Stimulated activated CD4-positive, alpha-beta T cell treated with anti-CD3 and anti-CD28 coated beads, Interleukin-12 subunit alpha, Interleukin-12 subunit beta, amount 100 ng/mL, for 48 hours (primary cell): ENCODE data around the gene INHBA.

ENCODE experiments used
- DNase-seq, 3 donors: peaks; one replicate each; pipeline ENCODE4 v3.0.0-alpha.2; 2020; ENCODE audit warnings: low read depth in 2 of 3, low spot score in 1 of 3

INHBA gene

DNA sequence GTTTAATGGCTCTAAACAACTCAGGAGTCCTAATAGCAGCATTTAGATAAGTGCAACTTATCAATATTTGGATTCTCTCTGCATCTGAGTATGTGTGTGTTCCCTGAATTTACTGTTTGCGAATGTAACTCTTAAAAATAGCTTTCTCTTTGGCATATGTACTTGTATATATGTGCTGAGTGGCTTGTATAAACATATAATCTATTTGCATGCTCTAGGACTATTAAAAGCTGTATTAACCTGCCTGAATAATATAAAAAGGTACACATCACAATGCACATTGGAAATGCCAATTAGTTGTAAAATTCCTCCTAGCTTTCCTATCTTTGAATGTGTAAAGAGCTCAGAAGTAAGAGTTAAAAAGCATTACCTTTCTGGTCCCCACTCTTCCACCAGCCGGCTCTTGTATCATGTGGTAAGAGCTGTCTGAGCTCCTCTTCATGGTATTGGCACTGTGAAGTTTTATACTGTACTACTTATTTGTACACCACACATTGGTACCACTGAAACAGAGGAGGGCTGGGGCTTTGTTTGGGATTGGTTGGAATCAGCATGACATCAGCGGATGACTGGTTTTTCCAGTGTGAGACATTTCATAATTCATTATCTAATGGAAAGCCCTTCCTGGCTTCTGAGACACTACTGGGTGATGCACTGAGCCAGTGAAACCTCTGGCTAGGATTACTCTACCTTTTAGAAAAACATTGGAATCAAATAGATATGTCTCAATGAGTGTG, at the start of gene INHBA:
INHBA (minus strand) TSS at position 456 of the 737 bp plus-strand sequence. CDS start 2,716 bp downstream, outside the sequence.
- no peak for DNase-seq

DNA sequence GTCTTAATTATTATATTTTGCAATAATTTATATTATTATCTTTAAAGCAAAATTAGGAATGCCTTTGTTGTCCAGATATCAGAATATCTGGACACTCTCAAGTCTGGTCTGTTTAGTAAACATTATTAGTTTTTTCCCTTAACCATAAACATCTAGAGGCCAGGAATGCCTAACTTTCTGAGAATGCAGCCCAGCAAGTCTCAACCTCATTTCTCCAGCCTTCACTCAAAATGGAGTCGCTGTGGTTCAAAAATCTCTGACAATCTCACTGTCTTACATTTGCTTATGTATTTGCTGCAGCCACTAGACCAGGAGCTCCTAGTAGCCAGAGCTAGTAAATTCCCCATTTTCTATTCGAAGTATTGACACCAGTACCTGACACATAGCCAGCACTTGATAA, 49.7 kb upstream of the INHBA start:
- no peak for DNase-seq

DNA sequence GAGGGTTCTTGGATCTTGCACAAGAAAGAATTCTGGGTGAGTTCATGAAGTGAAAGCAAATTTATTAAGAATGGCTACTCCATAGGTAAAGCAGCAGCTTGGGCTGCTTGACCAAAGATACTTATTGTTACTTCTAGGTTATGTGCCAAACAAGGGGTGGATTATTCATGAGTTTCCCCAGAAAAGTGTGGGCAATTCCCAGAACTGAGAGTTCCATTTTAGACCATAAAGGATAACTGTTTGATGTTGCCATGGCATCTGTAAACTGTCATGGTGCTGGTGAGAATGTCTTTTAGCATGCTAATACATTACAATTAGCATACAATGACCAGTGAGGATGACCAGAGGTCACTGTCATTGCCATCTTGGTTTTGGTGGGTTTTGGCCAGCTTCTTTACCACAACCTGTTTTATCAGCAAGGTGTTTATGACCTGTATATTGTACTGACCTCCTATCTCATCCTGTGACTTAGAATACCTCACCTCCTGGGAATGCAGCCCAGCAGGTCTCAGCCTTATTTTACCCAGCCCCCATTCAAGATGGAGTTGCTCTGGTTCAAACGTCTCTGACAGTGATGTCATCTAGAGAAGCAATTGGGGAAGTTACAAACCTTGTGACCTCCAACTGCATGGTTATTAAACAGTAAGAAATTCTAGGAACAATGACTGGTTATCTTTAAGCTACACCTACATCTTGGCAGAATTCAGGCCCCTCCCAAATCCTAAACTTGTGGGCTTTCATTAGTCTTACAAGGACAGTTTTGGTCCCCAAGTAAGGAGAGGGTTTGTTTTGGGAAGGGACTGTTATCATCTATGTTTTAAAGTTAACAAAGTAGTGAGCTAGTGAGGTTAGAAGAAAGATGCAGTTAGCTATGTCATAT, 48.0 kb upstream of the INHBA start:
- DNase-seq = no peak

DNA sequence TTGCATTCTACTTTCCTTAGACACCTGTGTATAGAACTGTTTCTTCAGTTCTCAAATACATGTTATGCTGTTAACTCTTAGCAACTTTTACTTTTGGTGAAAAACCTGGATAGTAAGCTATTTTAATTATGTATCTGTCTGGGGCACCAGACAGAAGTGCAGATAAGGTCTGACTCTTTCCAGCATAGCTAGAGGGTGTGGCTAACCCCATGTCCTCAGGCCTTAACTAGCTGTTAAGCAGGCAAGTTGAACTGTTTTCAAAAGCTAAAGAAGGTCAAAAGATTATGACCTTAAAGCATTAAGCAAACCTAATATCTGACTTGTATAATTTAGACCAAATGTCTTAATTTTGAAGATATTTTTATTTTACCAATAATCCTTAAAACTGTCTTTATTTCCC, 45.1 kb upstream of the INHBA start:
- no peak for DNase-seq

DNA sequence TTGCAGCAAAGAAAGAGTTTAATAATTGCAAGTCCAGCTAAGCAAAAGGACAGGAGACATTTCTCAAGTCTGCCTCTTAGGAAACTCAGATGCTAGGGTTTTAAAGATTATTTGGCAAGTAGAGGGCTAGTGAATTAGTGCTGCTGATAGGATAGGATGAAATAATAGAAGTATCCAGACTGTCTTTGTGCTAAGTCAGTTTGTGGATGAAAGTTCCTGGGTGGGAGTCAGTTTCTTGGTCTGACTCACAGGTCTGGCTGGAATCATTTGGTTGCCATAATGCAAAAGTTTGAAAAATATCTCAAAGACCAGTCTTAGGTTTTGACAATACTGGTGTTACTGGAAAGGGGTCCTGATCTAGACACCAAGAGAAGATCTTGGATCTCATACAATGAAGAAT, 42.6 kb upstream of the INHBA start:
- DNase-seq = no peak

DNA sequence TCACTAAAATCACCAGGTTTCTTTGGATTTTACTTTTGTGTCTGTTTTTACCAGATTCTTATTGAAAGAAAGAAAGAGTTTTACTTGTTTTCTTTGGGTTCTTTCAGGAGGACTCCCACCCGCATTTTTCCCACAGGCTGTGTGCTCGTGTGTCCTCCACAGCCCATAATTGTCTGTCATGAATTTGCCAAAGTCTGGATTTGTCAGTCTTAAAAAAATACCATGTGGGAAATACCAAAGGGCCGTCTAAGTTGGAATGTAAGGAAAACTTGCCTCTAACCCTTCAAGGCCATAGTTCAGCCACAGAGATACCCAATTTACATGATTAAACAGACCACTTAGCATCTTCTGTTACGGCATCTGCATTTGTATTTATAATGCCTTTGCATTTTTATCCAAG, 41.3 kb upstream of the INHBA start:
- no peak for DNase-seq

DNA sequence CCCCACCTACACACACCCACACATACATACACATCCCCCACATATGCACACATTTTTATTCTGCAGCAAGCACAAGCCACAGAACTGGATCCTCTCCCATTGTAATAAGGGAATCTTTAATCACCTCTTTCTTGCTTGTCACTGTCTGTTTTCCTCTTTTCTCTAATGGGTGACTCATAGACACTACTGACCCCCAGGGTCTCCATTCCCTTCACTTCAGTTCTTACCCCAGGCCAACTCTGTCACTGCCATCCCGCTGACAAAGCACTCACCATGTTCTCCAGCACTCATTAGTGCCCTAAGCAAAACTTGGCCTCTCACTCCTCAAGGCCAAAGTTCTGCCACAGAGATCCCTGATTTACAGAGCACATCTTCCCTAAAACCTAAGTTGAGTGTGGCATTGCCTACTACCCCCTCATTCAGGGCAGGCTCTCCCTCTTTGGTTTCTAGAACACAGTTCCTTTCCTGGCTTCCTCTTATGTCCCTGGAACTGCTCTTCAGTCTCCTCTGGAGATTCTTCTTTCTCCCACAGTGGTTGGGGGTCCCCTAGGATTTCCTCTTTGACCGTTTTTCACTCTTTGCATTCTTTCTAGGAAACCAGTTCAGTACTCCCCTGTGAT, 39.6 kb upstream of the INHBA start:
- DNase-seq = no peak

DNA sequence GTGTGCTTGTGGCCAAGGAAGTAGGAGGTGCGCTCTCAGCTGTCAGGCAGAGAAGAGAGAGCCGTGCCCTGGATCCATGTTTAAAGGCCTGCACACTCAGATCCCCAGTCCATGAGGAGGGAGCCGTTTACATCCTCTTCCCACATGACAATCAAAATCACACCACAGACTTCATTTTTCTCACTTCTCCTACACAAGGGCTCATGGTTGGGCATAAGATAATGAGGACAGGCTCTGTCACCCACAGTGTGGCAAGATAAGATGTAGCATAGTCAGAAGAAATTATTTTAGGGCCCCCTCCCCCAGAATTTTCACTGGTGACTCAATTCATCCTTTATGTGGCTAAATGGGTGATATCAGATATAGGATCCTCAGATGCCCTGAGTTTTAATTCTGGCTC, 35.9 kb upstream of the INHBA start:
- DNase-seq = no peak

DNA sequence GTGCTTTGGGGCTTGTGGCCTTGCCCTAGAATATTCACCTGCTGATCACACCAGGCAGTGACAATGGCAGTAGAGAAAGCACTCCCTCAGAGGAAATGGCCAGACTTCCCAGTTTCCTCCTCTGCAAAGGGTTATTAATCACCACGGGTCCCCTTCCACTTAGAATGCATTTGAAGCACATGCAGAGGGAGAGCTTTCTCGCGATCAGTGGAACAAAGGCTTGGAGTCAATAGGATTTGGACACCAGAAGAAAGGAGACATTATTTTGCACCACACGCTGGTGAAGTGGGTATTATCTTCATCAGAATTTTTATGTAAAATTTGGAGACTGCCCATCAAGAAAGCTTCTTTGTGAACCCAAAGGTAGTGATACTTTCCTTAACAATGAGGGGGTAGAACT, 35.4 kb upstream of the INHBA start:
- no peak for DNase-seq

DNA sequence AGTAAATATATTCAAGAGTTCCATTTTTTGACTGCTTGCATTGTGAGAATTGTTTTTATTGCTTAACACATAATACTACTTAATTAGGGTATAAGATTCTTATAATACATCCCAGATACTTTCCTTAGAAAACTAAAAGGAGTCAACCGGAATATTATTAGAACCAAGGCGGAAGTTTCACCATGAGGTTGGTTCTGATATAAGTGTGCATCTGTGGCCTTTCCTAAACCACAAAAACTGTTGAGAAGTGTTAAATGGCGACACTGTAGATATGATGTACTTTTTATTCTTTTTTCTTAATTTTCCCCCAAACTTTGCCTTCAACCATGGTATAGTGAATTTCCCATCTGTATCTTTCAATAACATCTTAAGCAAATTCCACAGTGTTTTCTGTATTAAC, 32.3 kb upstream of the INHBA start:
- DNase-seq = no peak

DNA sequence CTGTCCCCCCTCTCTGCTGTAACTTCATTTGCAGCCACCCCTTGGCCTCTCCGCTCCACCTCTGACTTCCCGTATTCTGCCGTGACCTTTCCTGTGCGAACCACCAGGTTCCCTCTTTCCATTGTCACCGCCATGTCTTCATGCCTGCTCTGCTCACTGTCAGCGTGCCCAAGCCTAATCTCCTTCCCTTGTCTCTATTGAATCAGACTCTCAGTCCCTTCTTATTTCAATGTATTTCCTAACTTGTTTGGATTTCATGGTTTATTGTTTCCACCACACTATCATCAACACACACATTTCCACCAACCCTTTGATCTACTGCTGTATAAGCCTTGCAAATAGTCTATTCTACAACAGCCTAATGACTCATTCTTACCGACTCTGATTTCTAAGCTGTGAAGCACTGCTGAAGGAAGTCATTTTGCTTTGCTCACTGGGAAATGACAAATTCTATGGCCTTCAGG, 30.0 kb upstream of the INHBA start:
- DNase-seq = no peak

DNA sequence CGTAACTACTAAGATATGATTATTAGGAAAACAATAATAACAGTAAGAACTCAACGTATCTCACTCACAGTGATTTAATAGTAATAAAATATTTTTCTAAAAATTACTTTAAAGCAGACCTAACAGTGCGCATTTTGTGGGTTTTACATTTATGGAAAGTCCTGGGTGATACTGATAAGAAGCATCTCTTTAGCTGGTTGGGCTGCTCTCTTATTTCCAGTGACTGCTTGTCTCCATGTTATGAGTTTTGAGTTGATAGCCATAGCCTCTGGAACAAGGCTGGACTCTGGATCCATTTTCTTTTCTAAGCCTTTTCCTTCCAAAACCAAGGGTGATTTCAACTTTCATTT, 29.5 kb upstream of the INHBA start:
- no peak for DNase-seq

DNA sequence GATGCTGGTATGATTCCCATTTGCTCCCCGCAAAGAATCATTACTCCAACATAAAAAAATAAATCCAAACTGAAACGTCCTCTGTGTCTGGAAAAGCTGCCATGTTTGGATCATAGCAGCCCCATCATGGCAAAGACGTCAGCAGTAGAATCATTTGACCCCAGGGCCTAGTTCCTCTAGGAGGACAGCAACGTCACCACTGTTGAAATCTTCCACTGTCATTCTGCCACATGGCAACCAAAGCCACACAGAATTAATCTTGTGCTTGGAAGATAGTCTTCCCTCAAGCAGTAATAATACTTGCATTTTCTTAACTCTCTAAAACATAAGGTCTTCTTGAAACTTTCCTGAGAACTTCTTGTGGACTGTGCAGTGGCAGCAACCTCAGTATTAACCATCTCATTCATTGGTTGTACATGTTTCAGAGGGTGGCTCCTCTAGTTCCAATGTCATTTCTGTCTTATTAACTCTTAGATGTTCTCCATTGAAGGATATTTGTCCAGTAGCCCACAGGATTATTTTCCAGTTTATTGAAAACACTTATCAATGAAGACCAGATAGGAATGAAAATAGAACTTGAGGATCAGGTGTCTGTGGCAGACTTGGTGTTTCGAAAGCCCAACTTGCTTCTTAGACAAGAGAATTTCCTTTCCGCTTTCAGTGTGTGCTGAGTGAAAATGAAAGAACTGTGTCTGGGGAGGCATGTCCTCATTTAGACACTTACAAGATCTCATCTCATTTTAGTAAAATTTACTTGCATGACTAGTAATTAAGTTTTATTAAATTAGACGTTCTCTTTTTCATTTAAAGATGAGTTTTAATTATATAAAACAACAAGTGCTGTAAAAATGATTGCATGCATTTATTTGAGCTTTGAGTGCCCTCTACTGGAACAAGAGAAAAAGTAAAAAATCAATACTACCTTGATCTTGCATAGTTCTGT, 28.9 kb upstream of the INHBA start:
- DNase-seq = no peak

DNA sequence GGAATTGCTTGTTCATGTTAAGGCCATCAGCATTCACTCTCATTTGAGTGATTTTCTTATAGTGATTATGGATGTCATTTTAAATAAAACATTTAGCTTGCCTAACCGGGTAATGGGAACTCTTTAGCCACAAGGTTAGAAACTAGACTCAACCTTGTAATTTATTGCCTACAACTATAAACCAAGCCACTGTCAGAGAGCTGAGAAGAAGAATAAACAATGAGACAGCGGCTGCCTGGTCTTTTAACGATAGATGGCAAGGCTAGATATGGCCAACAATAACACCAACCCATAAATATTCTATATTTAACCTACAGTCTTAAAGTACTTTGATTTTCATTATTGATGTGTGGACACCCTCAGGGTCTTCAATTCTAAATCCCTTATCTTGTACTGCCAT, 27.8 kb upstream of the INHBA start:
- no peak for DNase-seq

DNA sequence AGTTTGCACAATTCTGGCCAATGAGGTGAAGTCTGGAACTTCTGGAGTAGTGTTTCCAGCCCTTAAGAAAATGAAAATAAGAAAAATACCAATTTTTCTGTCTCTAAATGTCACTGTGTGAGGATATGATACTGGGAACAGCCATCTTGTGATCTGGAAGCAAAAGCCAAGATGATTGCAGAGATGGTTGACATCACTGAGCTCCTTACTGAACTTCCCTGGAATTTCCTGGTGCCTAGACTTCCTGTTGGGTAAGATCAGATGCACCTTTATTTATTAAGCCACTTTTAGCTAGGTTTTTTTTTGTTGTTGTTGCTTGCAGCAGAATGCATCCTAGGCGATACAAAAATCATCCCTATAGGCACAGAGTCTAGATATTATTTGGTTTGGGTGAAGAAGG, 27.3 kb upstream of the INHBA start:
- no peak for DNase-seq

DNA sequence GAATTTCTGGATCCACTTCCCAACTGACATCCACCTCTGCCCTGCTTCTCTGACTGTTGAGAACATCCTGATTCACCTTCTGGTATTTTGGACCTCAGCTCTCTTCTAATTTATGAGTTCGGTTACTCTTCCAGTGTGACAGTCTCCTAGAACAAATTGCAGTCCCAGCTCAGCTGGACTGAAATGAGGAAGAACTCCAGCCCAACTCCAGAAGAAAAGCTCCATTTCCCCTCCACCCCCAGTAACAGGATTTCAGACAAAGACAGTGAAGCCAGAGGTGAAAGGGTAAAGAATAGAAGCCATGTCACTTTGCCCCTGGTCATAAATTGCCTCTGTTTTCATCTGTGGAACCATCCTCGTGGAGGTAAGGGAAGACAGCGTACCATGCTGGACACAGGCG, 26.2 kb upstream of the INHBA start:
- no peak for DNase-seq

DNA sequence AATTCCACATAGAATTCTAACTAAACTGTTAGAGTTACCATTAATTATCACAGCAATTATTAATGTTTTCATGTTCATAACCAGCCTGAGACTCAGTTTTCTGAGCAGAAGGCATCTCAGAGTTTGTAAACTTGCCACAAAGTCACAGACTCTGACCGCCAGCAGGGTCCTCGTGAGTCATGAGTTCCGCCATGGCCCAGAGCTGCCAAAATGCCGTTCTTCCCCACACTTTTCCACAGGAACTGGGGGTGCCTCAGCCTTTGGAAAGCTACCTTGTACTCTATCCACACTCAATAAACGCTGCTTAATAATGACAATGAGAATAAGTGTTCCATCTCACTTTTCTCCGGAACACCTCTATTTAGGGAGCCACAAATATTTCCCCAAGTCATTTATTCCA, 22.1 kb upstream of the INHBA start:
- DNase-seq = no peak

DNA sequence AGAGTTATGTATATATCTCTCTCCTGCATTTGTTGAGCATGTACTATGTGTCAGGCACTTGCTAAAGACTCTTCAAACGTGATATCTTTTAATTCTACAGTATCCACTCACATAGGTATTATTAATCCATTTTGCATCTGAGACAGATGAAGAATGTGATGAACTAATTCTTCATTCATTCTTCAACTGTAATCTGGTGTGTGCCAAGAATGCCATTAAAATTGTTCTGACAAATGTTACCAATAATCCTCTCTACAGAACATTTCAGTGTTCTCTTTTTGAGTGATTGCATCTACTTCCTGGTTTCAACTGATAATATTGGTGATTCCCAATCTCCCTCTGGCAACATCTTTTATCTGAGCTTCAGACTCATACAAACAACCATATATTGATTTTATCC, 18.0 kb upstream of the INHBA start:
- DNase-seq = no peak

DNA sequence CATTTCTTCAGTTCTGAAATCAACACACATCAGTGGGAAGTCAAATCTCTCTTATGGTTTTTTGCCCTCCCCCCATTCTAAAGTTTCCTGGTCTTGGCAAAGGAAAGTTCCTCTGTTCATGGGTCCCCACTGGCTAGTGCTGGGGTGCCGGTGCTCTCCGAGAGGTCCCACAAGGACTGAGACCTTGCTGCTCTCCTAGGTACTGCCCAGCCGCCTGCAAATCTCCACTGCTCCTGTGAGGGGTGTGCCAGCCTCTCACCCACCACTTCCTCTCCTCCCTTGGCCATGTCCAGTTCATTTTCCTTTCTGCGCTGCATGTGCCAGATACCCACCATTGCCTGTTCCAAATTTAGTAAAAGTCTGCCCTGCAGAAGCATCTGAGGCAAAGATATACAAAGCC, 17.2 kb upstream of the INHBA start:
- no peak for DNase-seq

DNA sequence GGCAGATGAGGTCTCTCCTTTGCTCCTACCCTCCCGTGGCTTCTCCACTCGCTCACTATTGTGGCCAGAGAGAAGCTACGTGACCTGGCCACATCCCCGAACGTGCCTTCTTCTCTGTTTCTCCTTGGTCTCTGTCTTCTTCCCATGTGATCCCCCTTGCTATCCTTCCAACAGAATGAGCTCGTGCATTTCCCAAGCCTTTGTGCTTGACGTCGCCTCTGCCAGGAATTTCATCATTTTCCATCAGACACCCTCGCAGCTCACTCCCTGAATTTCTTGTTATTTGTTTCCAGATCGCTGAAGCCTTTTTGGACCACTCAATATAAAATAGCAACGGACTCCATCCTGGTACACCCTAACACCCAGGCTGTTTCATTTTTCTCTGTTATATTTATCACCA, 13.8 kb upstream of the INHBA start:
- DNase-seq = no peak

DNA sequence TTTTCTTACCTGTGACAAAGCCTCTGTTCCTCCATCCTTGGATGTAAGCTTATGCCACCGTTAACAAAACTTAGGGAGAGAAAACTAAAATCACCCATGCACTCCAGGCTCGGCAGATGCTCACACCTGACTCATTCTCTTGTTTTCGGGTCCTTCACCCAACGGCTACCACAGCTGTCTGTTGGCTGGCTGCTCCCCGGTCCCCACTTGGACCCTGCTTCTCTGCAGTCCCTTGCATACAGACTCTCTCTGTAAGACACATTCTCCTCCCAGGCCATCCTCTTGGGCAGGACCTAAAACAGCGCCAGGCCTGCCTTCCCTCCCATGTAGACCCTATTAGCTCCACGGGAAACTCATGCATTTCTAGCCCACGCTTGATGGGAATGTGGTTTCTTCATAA, 12.1 kb upstream of the INHBA start:
- no peak for DNase-seq
